H1 (cell line): ENCODE data around the gene MAPK8. TPM values are rescaled to one million over a fixed set of nuclear protein-coding genes. Genes with fewer than 3 reads are reported as not detected.

Source experiments
- FOSL1 ChIP-seq: IDR thresholded peaks from 2 replicates; pipeline ENCODE4 v1.6.1; 2011; ENCODE audit warnings: mild to moderate bottlenecking, low read depth, low read length, moderate library complexity; ENCODE audit not compliant: insufficient read depth
- SUZ12 ChIP-seq: fragments of 200-600 bp; sonication (generic); IDR thresholded peaks from 2 replicates; pipeline ENCODE4 v1.6.1; 2012; ENCODE audit warnings: mild to moderate bottlenecking, inconsistent platforms, low read length, moderate library complexity, mixed read lengths
- TEAD4 ChIP-seq: IDR thresholded peaks from 2 replicates; pipeline ENCODE4 v1.6.1; 2012; ENCODE audit warnings: low read depth, low read length, inconsistent platforms, mixed read lengths
- polyA plus RNA-seq, 7 experiments: library from polyadenylated mRNA; depleted of rRNA in 3 of 7; stranded (reverse) in 5 of 7; unstranded in 2 of 7; fragments of >200 nt in 5 of 7; fragments of 200-250 nt in 2 of 7; gene quantifications; 1 replicate in 5 of 7; 2 replicates in 1 of 7; 4 replicates in 1 of 7; pipeline versions ENCODE4 v1.2.1 to v1.2.3, GENCODE V29; 2011 to 2013; ENCODE audit warnings: missing spikeins in 2 of 7, mixed read lengths in 2 of 7
- total RNA-seq: library from RNA; stranded (reverse); fragmentation: NEBNext Ultra II Directional; extraction: Animal tissue kit (Norgen Biotek cat#: 25700); gene quantifications from 2 replicates; pipeline ENCODE4 v1.2.1, GENCODE V29; 2021
- TF ChIP-seq, protein P1 (sequence below): fragments of 300-600 bp; sonication (generic); IDR thresholded peaks from 2 replicates; pipeline ENCODE4 v1.7.1; 2012; ENCODE audit warnings: low read length, moderate library complexity, mild to moderate bottlenecking, inconsistent platforms; ENCODE audit not compliant: insufficient replicate concordance

The MAPK8 gene
- total and polyA plus RNA-seq, 2 of the 8 experiments (the other 6 are each of a cell fraction or from before 2014, with no cell fraction given): 23.3 to 71.3 TPM

DNA sequence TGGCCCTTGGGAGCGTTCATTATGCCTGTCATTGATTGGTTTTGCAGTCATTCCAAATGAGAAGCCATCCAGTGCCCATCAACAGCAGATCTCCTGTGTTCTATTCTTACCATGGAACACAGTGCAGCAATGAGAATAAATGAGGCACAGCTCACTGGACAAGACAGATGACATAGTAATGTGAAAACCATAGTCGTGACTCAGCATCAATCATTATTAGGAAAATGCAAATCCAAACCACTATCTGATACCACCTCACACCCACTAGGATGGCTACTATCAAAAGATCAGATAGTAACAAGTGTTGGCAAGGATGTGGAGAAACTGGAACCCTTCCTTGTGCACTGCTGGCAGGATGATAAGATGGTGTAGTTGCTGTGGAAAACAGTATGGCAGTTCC is 153.7 kb downstream of the MAPK8 start (continued):
- TF ChIP-seq, protein P1, sequence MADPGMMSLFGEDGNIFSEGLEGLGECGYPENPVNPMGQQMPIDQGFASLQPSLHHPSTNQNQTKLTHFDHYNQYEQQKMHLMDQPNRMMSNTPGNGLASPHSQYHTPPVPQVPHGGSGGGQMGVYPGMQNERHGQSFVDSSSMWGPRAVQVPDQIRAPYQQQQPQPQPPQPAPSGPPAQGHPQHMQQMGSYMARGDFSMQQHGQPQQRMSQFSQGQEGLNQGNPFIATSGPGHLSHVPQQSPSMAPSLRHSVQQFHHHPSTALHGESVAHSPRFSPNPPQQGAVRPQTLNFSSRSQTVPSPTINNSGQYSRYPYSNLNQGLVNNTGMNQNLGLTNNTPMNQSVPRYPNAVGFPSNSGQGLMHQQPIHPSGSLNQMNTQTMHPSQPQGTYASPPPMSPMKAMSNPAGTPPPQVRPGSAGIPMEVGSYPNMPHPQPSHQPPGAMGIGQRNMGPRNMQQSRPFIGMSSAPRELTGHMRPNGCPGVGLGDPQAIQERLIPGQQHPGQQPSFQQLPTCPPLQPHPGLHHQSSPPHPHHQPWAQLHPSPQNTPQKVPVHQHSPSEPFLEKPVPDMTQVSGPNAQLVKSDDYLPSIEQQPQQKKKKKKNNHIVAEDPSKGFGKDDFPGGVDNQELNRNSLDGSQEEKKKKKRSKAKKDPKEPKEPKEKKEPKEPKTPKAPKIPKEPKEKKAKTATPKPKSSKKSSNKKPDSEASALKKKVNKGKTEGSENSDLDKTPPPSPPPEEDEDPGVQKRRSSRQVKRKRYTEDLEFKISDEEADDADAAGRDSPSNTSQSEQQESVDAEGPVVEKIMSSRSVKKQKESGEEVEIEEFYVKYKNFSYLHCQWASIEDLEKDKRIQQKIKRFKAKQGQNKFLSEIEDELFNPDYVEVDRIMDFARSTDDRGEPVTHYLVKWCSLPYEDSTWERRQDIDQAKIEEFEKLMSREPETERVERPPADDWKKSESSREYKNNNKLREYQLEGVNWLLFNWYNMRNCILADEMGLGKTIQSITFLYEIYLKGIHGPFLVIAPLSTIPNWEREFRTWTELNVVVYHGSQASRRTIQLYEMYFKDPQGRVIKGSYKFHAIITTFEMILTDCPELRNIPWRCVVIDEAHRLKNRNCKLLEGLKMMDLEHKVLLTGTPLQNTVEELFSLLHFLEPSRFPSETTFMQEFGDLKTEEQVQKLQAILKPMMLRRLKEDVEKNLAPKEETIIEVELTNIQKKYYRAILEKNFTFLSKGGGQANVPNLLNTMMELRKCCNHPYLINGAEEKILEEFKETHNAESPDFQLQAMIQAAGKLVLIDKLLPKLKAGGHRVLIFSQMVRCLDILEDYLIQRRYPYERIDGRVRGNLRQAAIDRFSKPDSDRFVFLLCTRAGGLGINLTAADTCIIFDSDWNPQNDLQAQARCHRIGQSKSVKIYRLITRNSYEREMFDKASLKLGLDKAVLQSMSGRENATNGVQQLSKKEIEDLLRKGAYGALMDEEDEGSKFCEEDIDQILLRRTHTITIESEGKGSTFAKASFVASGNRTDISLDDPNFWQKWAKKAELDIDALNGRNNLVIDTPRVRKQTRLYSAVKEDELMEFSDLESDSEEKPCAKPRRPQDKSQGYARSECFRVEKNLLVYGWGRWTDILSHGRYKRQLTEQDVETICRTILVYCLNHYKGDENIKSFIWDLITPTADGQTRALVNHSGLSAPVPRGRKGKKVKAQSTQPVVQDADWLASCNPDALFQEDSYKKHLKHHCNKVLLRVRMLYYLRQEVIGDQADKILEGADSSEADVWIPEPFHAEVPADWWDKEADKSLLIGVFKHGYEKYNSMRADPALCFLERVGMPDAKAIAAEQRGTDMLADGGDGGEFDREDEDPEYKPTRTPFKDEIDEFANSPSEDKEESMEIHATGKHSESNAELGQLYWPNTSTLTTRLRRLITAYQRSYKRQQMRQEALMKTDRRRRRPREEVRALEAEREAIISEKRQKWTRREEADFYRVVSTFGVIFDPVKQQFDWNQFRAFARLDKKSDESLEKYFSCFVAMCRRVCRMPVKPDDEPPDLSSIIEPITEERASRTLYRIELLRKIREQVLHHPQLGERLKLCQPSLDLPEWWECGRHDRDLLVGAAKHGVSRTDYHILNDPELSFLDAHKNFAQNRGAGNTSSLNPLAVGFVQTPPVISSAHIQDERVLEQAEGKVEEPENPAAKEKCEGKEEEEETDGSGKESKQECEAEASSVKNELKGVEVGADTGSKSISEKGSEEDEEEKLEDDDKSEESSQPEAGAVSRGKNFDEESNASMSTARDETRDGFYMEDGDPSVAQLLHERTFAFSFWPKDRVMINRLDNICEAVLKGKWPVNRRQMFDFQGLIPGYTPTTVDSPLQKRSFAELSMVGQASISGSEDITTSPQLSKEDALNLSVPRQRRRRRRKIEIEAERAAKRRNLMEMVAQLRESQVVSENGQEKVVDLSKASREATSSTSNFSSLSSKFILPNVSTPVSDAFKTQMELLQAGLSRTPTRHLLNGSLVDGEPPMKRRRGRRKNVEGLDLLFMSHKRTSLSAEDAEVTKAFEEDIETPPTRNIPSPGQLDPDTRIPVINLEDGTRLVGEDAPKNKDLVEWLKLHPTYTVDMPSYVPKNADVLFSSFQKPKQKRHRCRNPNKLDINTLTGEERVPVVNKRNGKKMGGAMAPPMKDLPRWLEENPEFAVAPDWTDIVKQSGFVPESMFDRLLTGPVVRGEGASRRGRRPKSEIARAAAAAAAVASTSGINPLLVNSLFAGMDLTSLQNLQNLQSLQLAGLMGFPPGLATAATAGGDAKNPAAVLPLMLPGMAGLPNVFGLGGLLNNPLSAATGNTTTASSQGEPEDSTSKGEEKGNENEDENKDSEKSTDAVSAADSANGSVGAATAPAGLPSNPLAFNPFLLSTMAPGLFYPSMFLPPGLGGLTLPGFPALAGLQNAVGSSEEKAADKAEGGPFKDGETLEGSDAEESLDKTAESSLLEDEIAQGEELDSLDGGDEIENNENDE: no peak
- TF ChIP-seq FOSL1: no peak
- TF ChIP-seq TEAD4: no peak
- TF ChIP-seq SUZ12: no peak
